NCI-H1092 treated with DMSO at 0.1 percent for 48 hours (cell line): ENCODE measurements around the gene LGALS8.
A peak's percentile ranks its signal among the peaks of the same experiment; 100 is the strongest.

Experiments
- DNase-seq: peaks from one replicate; lab custom pipeline; 2025; lab: John Stamatoyannopoulos, UW

The LGALS8 gene

DNA sequence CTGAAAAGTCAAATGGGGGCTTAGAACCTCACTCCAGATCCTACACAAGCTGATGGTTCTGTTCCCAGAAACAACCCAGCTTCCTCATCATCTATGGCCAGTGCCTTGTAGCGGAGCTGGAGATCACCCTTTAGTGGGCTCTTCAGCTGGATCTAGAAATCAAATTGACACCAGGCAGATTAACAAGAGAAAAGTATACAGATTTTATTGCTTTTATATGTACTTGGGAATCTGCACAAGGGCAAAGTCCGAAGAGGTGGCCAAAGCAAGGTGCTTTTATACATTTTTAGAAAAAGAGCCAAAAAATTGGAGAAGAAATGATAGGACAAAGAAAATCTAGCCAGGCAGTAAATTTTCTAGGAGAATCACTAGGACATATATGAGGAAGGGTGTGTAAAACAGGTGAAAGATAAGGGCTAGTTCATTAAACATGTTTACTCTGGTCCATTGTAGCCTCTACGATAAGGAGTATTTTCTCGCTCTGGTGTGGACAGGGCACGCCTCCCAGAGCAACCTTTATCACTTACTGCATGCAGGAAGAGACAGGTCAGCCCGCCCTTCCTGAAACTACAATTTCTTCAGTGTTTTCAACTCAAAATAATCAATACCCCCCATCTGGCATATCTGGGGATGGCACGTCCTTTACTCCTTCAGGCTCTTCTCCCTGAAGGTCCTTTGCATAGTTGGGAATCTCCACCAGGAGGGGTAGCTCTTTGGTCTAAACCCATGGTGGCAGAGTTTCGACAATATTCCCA is 14.0 kb upstream of the LGALS8 start:
- no peak for DNase-seq

DNA sequence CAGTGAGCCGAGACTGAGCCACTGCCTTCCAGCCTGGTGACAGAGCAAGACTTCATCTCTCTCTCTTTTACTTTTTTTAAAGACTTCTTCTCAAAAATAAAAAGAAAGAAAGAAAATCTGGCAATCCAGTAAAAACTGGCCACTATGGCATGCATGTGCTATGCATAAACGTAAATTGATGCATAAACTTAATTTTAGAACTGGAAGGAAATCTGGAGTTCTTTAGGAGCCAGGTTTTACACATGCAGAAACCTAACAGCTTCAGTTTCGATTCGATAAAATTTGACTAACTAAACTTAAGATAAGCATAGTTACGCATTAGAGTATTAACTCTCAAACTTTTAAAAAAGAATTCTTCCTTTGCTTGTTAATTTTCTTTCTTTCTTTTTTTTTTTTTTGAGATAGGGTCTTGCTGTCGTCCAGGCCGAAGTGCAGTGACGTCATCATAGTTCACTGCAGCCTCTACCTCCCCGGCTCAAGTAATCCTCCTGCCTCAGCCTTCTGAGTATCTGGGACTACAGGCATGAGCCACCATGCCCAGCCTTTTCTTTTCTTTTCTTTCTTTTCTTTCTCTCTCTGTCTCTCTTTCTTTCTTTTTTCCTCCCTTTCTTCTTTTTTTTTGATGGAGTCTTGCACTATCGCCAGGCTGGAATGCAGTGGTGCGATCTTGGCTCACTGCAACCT is 11.9 kb upstream of the LGALS8 start:
- DNase-seq = no peak

DNA sequence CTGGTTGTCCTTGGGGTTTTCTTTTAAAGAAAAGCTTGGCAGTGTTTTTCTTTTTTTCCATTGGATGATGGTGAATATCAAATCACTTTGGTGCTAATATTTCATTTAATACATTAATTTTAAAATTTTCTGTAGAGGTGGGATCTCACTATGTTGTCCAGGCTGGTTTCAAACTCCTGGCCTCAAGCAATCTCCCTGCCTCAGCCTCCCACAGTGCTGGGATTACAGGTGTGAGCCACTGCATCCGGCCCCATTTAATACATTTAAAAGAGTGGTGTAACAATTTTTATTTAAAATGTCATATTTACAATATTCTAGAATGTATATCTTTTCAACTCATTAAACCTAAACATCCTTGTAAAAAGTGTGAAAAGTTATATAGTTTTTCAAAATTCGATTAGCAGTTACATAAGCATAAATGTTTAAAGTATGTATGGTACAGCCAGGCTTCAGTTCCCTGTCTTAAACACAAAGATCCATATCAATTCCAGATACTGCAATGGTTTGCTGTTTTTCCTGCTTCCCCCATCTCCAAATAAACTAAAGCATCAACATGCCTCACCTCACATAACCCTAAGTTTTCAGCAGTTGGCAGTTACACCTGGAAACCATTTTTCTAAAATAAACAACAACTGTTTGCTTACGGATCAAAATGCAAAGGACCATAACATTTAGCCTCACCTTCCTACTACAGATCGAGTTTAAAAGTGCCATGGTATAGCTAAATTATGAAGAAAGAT is 8.9 kb upstream of the LGALS8 start:
- DNase-seq = peak; percentile 94

DNA sequence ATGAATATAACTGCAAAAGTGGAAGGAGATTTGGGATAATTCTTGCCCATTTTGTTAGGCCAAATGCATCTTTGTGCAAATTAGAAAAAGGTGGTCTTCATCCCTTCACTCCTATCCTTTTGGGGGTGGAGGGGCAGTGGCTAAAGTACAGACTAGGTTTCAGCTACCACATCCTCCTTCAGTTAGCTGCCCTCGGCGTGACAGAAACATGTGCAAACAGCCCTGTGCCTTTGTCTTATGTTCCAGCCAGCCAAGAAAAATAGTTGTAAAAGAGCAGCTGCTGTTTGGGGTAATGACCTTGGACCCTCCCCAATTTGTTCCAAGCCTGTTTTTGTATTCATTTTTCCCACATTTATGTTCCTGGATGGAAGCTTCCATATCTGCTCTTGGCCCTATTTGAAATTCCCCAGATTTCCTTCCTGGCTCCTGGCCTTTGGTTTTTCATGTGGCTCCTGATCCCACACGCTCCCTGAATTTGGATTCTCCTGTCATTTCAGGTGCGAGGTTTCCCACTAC is 8.3 kb upstream of the LGALS8 start:
- peak; percentile 94 for DNase-seq

DNA sequence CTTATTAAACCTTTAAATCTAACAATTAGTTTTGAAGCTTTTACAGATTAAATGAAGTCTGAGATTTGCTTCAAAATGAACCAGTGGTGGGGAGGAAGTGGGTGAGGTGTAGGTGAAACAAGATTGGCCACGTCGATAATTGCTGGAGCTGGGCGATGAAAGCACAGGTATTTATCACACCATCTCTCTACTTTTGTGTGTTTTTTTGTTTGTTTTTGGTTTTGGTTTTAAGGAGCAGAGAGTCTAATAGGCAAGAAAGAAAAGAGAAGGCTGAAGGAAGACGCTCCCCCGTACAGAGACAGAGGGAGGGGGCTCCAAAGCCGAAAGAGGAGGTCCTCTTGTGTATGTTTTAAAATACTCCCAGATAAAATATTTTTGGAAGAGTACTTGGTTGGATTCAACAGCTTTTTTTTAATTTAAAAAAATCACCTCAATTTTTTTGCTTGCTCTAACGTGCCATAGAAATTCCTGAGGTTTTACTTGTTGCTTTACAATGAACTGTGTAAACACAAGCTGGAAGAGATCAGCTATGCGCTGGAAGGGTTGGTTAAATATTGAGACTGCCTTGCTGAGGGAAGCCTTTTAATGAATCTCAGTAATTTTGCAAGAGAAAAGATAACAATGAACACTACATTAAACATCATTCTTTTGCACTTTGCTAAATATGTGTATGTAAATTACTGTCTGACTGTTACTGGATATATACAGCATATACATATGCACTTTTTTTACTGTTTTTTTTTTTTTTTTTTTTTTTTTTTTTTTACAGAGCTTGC is 6.7 kb upstream of the LGALS8 start:
- peak; percentile 20 for DNase-seq

DNA sequence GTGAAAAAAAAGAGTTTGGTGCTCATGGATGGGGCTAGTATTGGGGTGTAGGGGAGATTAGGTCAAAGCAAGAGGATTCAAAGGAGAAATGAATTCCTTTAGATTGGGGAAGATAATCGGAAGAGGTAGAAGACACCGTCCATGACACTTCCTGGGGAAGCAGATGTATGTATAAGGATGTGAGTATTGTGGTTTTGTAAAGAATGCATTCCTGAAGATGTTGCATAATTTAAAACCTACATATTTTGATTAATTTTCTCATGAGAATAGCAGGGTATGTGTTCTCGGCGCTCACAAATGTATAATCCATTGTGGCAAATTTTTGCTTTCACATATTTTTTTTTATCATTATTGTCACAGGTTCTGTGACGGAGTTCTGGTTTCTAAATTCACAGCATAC is 5.5 kb upstream of the LGALS8 start:
- DNase-seq = no peak

DNA sequence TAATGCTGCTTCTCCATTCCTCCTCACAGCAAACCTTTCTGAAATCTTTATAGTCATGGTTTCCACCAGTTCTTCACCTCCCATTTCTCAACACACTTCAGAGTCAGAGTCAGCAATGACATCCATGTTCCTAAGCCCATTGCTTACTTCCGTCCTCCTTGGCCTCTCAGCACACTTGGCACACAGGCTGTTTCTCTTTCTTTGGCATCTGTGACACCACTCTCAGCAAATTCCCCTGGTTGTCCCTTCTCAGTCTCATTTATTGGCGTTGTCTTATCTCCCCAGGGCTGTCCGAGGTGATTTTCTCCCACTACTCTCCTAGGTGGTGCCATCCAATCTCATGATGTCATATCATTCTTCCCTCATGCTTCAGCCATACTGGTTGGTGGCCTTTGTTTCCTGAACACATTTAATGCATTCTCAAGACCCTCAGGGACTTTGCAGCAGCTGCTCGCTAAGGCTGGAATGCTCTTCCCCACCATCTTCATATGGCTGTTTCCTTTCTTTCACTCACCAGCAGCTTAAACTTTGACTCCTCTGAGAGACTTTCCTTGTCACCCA is 3.3 kb upstream of the LGALS8 start:
- no peak for DNase-seq

DNA sequence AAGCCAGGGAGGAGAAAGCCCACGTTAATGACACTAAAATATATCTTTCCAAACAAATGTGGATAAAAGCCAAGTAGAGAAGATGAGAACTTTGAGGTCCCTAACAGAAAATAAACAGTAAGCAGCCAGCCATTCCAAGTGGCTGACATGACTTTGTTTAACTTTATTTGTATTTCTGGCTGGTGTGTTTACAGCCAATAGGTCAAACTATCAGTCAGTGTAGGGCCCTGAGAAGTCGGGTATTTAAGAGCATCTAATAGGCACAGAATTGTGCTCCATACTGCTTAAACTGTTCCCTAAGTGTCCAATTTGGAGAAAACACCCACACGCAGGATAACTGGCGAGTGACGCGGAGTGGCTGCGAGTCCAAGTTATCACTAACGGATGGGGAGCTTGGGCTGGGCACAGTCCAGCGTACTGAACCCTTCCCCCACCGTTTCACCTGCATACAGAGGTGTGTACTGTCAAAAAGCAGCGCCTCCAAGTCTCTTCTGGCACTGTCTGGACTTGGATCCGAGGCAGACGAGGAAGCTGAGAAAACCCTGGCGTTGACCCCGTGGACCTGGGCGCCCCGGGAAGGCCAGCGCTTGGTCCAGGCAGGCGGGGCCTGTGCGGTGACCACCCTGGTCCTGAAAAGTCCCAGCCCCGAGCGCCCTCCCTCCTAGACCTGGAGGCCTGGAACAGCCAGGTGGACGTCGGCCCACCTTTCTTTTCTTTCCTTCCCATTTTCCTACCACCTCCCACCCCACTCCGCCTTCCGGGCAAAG is 662 bp upstream of the LGALS8 start:
- DNase-seq = peak; percentile 58

DNA sequence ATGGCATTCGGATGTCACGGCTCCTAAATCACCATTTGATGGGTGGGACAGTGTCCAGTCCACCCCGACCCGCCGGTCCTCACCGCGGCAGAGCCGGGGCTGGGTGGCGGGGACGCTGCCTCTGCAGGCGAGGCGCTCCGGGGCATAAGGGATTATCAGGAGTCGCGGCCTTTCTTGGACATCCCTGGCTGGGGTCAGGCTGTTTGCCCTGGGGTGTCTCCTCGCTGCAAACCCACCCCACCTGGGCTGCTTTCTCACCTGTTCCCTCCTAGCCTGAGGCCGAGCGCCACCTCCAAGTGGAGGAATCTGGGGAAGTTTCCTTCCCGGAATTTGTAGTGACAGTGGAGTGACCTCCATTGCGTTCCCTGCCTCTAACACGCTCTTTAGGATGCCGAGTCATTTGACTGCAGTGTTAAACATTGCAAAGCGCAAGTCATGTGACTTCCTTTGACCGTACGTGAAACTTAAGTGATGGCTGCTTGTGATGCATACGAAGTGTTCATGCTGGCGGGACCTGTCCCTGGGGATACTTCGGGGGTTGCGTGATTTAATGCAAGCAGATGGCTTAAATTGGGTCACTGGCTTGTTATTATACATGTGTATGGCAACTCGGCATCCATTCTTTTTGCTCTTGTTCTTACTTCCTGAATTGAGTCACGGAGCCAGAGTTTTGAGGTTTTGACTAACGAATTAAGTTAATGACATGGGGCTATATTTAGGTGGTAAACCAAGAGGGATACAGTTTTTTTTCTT is 536 bp downstream of the LGALS8 start:
- peak; percentile 65 for DNase-seq

DNA sequence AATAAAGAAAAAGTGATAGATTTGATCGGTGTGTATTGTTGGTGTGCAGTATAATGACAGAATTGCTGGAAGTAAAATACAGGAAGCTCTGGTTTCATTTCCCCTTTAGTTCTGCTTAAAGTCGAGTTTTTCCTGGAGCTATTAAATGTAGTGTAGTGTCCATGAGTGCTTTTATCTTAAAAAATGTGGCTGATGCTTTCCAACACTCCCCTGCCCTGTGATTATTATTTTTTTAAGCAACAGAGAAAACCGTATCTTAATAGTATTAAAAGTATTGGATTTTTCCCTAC is 1.1 kb downstream of the LGALS8 start:
- DNase-seq = no peak

DNA sequence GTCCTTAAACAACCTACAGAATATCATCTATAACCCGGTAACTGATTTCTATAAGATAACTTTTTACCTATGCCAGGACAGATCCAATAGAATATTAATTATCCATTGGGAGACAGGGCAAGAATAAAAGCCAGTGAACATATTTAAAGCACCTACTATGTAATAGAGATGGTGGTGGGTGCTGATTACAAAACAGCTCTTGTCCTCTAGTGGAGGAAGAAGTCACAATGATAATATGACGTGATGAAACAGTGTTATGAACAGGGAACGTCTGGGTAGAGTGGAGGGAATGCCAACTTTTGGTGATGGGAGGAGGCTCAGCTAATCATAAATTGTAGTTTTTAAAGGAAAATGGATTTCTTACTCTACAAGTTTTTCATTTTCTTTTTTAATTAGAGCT is 2.3 kb downstream of the LGALS8 start:
- DNase-seq = no peak

DNA sequence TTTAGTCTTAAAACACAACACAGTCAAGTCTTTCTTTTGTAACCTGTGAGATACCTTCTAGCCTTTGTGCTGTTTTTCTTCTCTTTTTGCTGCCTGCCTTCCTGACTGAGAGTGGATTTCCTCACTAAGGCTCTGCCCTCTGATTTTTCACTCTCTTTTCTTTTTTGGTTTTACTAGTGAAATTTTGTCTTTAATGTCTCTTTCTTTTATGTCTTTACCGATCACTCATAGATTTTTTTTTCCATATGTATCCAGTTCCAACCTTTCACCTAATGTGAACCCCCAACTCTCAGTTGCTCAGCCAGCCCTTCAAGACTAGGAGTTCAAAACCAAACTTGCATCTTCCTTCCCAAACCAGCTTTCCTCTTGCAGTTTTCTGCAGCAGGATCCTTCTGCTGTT is 6.5 kb downstream of the LGALS8 start:
- DNase-seq = no peak

DNA sequence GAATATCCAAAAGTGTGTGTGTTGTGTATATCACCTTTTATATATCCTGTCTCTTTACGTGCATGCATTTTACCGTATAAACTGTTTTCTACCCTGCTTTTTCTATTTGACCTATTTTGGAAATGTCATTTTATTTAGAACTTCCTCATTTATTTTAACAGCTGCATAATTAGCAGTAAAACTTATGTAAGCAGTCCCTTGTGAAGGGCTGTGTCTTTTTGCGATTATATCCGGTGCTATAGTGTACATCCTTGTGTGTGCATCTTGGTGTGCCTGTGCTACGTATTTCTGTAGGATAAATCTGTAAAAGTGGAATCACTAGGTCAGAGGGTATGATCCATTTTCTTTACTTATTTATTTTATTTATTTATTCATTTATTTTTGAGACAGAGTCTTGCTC is 7.2 kb downstream of the LGALS8 start:
- no peak for DNase-seq

DNA sequence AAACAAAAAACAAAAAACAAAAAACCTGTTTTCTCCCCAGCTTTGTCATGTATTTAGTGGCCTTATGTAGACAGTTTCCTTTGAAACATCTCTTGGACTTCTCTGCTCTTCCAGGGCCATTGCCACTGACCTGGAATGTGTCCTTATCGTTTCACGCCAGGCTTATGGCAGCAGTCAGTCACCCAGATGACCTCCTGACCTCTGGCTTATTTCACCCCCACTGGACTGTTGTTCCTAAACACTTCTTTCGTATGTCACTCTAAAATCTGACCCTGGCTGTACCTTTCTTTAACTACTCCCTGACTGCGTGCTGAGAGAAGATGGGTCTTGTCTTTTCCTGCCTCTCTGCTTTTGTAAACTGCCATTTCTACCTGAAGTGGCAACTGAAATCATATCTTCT is 9.1 kb downstream of the LGALS8 start:
- DNase-seq = no peak

DNA sequence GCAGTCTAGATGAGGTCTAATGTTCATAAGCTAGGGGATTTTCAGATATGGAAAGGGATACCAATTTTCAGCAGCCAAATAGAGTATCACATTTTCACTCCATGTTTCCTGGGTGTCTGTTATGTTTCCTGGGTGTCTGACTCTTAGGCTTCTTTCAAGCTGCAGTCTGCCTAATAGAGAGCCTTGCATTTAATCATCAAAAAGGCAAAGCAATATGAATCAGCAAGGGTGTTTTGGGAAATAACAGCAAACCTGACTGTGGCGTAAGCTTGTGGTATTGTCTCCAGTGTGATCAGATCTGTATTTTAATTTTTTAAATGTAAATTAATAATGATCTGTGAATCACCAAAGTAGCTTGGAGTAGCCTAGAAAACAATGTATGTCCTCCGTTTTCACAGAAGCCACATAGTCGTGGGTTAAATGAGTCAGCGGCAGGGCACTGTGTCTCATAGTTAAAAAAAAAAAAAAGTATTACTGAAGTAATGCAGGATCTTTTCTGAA is 10.4 kb downstream of the LGALS8 start:
- no peak for DNase-seq

DNA sequence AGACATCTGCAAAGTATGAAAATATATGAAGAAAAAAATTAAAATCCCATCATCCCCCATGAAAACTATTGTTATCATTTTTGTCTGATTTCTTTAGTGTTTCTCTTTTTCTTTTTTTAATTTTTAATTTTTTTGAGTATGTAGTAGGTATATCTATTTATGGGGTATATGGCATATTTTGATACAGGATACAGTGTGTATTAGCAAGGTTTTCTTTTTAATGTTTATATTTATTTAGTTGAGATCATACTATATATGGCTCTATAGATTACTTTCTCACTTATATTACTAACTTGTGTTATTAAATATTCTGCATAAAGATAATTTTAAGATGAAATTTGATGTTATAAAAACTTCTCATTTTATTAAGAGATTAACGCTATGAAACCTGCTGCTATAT is 11.4 kb downstream of the LGALS8 start:
- DNase-seq = no peak

DNA sequence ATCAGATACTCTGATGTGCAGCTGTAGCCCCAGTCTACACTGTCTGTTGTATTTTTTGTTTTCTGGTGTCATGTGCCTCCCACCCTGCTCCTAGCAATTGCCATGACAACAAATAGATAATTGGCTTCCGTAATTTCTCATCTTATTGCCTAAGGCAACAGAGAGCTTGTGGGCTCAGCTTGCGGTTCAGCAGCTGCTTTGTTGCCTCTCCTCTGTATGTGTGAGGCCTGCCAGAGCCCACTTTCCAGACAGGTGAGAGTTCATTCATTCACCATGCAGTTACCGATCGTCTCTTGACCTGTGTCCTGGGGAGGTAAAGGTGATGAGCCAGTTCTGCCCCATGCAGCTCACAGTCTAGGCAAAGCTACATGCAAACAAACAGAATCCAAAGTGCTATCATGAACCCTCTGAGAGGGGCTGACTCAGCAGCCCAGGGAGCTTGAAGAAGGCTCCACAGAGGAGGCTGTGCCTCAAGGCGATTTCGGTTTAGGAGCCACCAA is 11.9 kb downstream of the LGALS8 start:
- DNase-seq = peak; percentile 17

DNA sequence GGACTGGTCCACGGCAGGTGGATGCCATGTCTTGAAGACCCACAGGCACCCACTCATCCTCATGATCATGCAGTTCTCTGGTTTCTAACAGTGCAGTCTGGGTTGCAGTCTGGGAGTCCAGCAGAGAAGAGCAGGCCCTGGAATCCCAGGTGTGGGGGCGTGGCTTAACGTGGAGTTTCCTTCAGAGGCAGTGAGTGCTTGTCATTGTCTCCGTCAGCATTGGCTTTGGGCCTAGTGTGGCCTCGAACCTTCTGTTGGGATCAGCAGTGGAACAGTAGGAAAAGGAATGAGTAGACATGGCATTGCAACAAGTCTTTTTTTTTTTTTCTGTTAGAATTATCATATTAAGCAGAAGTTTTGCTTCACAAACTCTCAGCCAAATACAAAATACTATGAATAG is 12.8 kb downstream of the LGALS8 start:
- no peak for DNase-seq

DNA sequence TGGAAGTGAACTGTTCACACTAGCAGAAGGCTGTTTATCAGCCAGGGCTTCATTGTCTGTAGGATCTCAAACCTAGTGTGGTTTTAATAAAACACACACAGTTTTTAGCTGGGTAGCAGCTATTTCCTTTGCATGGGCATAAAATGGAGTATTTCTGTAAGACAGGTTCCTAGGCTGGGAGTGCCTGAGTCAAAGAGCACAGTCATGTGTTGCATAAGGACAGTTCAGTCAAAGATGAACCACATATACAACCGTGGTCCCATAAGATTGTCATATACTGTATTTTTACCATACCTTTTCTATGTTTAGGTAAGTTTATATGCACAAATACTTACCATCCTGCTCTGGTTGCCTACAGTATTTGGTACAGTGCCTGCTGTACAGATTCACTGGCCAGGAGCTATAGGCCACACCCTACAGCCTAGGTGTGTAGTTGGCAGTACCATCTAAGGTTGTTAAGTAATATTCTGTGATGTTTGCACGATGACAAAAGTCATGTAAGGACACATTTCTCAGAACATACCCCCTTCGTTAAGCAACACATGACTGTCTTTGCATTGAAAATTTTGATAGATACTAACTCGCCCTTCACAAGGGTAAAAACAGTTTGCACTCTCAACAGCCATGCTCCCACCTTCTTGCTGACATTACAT is 17.2 kb downstream of the LGALS8 start:
- no peak for DNase-seq

DNA sequence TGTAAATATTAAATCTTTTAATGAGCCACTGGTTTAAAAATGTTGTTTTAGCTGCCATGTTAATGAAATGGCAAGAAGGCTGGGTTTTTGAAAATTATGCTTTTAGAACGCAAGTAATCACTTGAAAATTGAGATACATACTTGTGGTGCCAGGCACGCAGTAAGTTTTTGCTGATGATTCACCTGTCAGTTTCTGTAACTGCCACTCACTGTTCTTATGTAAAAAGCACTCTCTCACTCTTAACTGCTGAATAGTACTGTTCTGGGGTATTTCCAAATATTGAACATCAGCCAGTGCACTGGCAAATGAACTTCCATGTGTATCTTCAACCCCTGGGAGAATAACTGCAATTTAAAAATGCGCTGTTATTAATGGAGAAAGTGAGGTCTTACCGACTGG is 17.9 kb downstream of the LGALS8 start:
- no peak for DNase-seq
